HCT116 (cell line): Measurements from ENCODE around the gene MEN1.

ENCODE experiments used
- CTCF ChIP-seq, 3 experiments: fragments of 200-600 bp in 1 of 3; sonication (generic) in 1 of 3; IDR thresholded peaks in 2 of 3; conservative IDR thresholded peaks in 1 of 3; 2 replicates each; pipeline ENCODE4 v1.5.1; 2012 to 2017; ENCODE audit warnings: low read depth in 2 of 3, low read length in 2 of 3, antibody characterized with exemption in 1 of 3, borderline replicate concordance in 1 of 3, control low read depth in 1 of 3, mild to moderate bottlenecking in 1 of 3, mixed read lengths in 1 of 3, mixed run types in 1 of 3, moderate library complexity in 1 of 3; ENCODE audit not compliant: insufficient read depth in 1 of 3
- EZH2 ChIP-seq: fragments of 200-600 bp; sonication (generic); IDR thresholded peaks from 2 replicates; pipeline ENCODE4 v1.6.1; 2017; ENCODE audit warnings: antibody characterized with exemption, mixed run types
- MAX ChIP-seq: IDR thresholded peaks from 2 replicates; pipeline ENCODE4 v1.6.1; 2012
- POLR2A ChIP-seq: IDR thresholded peaks from 2 replicates; pipeline ENCODE4 v1.7.0; 2011; ENCODE audit warnings: borderline replicate concordance; ENCODE audit not compliant: insufficient read depth, insufficient read length; ENCODE audit errors: extremely low read depth
- POLR2AphosphoS5 ChIP-seq: IDR thresholded peaks from 2 replicates; pipeline ENCODE4 v1.6.1; 2011; ENCODE audit warnings: mild to moderate bottlenecking, low read depth, low read length, moderate library complexity
- RAD21 ChIP-seq: IDR thresholded peaks from 2 replicates; pipeline ENCODE4 v1.6.1; 2012; ENCODE audit warnings: low read depth, mild to moderate bottlenecking

- no peak for TF ChIP-seq CTCF (IDR thresholded peaks at IDR 0.05 in 2 of 3, conservative IDR thresholded peaks at IDR 0.05 in 1 of 3; ENCODE audit: borderline replicate concordance in 1 of 3, insufficient read depth in 1 of 3, low read depth in 2 of 3, low read length in 2 of 3)
- no peak for TF ChIP-seq POLR2AphosphoS5
- no peak for TF ChIP-seq EZH2
- TF ChIP-seq RAD21: no peak
- TF ChIP-seq POLR2A: no peak
- TF ChIP-seq MAX: no peak
Measured at GRCh38 chr11:64754919-64755662, 55.3 kb downstream of the MEN1 start.
